T-helper 2 cell treated with Interferon-gamma antibody and Interleukin-4, amounts not matched to agents 5 μg/mL and 100 μg/mL, for 36 hours (primary cell): ENCODE results near the gene AGAP1.

Experiments used
- DNase-seq: peaks from one replicate; pipeline ENCODE4 v3.0.0; 2021; ENCODE audit warnings: low spot score
- H3K27ac Mint-ChIP-seq: one replicate; pipeline ENCODE4 v1.8.0; 2021; ENCODE audit warnings: mild to moderate bottlenecking, mixed read lengths
- H3K27me3 Mint-ChIP-seq: one replicate; pipeline ENCODE4 v1.8.0; 2021; ENCODE audit warnings: low read depth, mixed read lengths
- H3K36me3 Mint-ChIP-seq: one replicate; pipeline ENCODE4 v1.8.0; 2021; ENCODE audit warnings: low read depth, mixed read lengths
- H3K4me1 Mint-ChIP-seq: one replicate; pipeline ENCODE4 v1.8.0; 2021; ENCODE audit warnings: low read depth, mixed read lengths
- H3K4me3 Mint-ChIP-seq: one replicate; pipeline ENCODE4 v1.8.0; 2022; ENCODE audit warnings: mild to moderate bottlenecking, moderate library complexity, mixed read lengths
- H3K9me3 Mint-ChIP-seq: one replicate; pipeline ENCODE4 v1.8.0; 2021; ENCODE audit warnings: mixed read lengths

AGAP1 gene

GRCh38 chr2:235849489-235849888, 355.6 kb downstream of the AGAP1 start:
- Mint-ChIP-seq H3K36me3 (no peaks in the 10 kb centered on the region), H3K27ac (no peak overlapping the region), H3K4me3 (no peak overlapping the region), H3K4me1 (no peaks in the 10 kb centered on the region), H3K9me3 (no peaks in the 10 kb centered on the region), H3K27me3 (no peaks in the 10 kb centered on the region)
- DNase-seq = no peak

- no peak for DNase-seq
- Mint-ChIP-seq H3K36me3 (no peaks in the 10 kb centered on the region), H3K27ac (no peak overlapping the region), H3K27me3 (no peaks in the 10 kb centered on the region), H3K4me1 (no peaks in the 10 kb centered on the region), H3K4me3 (no peak overlapping the region), H3K9me3 (no peaks in the 10 kb centered on the region)
These were observed 356.4 kb downstream of the AGAP1 start for GRCh38 chr2:235850289-235850688.

- Mint-ChIP-seq H3K27ac (no peak overlapping the region), H3K36me3 (no peaks in the 10 kb centered on the region), H3K4me1 (no peaks in the 10 kb centered on the region), H3K9me3 (no peaks in the 10 kb centered on the region), H3K27me3 (no peaks in the 10 kb centered on the region), H3K4me3 (no peak overlapping the region)
- no peak for DNase-seq
These were observed 357.1 kb downstream of the AGAP1 start for GRCh38 chr2:235850771-235851551.

GRCh38 chr2:235851828-235852525, 358.1 kb downstream of the AGAP1 start:
- Mint-ChIP-seq H3K27ac (no peak overlapping the region), H3K36me3 (no peaks in the 10 kb centered on the region), H3K4me3 (no peak overlapping the region), H3K9me3 (no peaks in the 10 kb centered on the region), H3K27me3 (no peaks in the 10 kb centered on the region), H3K4me1 (no peaks in the 10 kb centered on the region)
- DNase-seq = no peak

- Mint-ChIP-seq H3K4me1 (no peaks in the 10 kb centered on the region), H3K9me3 (no peaks in the 10 kb centered on the region), H3K4me3 (no peak overlapping the region), H3K27ac (no peak overlapping the region), H3K27me3 (no peaks in the 10 kb centered on the region), H3K36me3 (no peaks in the 10 kb centered on the region)
- no peak for DNase-seq
These were observed 358.7 kb downstream of the AGAP1 start for GRCh38 chr2:235852526-235852920.

GRCh38 chr2:235854276-235854675, 360.4 kb downstream of the AGAP1 start:
- Mint-ChIP-seq H3K4me1 (no peaks in the 10 kb centered on the region), H3K4me3 (no peak overlapping the region), H3K27me3 (no peaks in the 10 kb centered on the region), H3K27ac (no peak overlapping the region), H3K36me3 (no peaks in the 10 kb centered on the region), H3K9me3 (no peaks in the 10 kb centered on the region)
- no peak for DNase-seq

GRCh38 chr2:235855011-235855410, 361.2 kb downstream of the AGAP1 start:
- no peak overlapping the region for H3K4me3 Mint-ChIP-seq

GRCh38 chr2:235856151-235856854, 362.5 kb downstream of the AGAP1 start:
- H3K4me3 Mint-ChIP-seq = no peak overlapping the region
- H3K27ac Mint-ChIP-seq = no peak overlapping the region
- H3K9me3 Mint-ChIP-seq = no peaks in the 10 kb centered on the region
- H3K36me3 Mint-ChIP-seq = no peaks in the 10 kb centered on the region
- no peaks in the 10 kb centered on the region for H3K4me1 Mint-ChIP-seq
- no peaks in the 10 kb centered on the region for H3K27me3 Mint-ChIP-seq
- DNase-seq = no peak

More at GRCh38 chr2:235855011-235855410, 361.2 kb downstream of the AGAP1 start:
- Mint-ChIP-seq H3K36me3 (no peaks in the 10 kb centered on the region), H3K4me1 (no peaks in the 10 kb centered on the region), H3K27me3 (no peaks in the 10 kb centered on the region), H3K9me3 (no peaks in the 10 kb centered on the region), H3K27ac (no peak overlapping the region)
- DNase-seq = no peak

GRCh38 chr2:235857598-235857997, 363.8 kb downstream of the AGAP1 start:
- H3K4me1 Mint-ChIP-seq = no peaks in the 10 kb centered on the region
- DNase-seq = no peak
- H3K4me3 Mint-ChIP-seq = no peak overlapping the region
- no peak overlapping the region for H3K27ac Mint-ChIP-seq
- no peaks in the 10 kb centered on the region for H3K9me3 Mint-ChIP-seq
- no peaks in the 10 kb centered on the region for H3K27me3 Mint-ChIP-seq
- H3K36me3 Mint-ChIP-seq = no peaks in the 10 kb centered on the region

- Mint-ChIP-seq H3K9me3 (no peaks in the 10 kb centered on the region), H3K27me3 (peaks cover 2% of the 10 kb centered on the region), H3K36me3 (no peaks in the 10 kb centered on the region), H3K4me1 (no peaks in the 10 kb centered on the region), H3K4me3 (no peak overlapping the region), H3K27ac (no peak overlapping the region)
- no peak for DNase-seq
These were observed 365.0 kb downstream of the AGAP1 start for GRCh38 chr2:235858881-235859280.

GRCh38 chr2:235859651-235860050, 365.8 kb downstream of the AGAP1 start:
- no peaks in the 10 kb centered on the region for H3K36me3 Mint-ChIP-seq
- no peaks in the 10 kb centered on the region for H3K9me3 Mint-ChIP-seq
- peaks cover 6% of the 10 kb centered on the region for H3K27me3 Mint-ChIP-seq
- DNase-seq = no peak
- no peak overlapping the region for H3K27ac Mint-ChIP-seq
- H3K4me3 Mint-ChIP-seq = no peak overlapping the region
- no peaks in the 10 kb centered on the region for H3K4me1 Mint-ChIP-seq

- H3K9me3 Mint-ChIP-seq = no peaks in the 10 kb centered on the region
- H3K27ac Mint-ChIP-seq = no peak overlapping the region
- DNase-seq = no peak
- no peaks in the 10 kb centered on the region for H3K4me1 Mint-ChIP-seq
- no peaks in the 10 kb centered on the region for H3K36me3 Mint-ChIP-seq
- H3K27me3 Mint-ChIP-seq = peaks cover 10% of the 10 kb centered on the region
- no peak overlapping the region for H3K4me3 Mint-ChIP-seq
These were observed 366.3 kb downstream of the AGAP1 start for GRCh38 chr2:235860111-235860510.

- Mint-ChIP-seq H3K27ac (no peak overlapping the region), H3K9me3 (no peaks in the 10 kb centered on the region), H3K36me3 (no peaks in the 10 kb centered on the region), H3K4me3 (no peak overlapping the region), H3K4me1 (no peaks in the 10 kb centered on the region), H3K27me3 (peaks cover 11% of the 10 kb centered on the region)
- no peak for DNase-seq
These were observed 367.0 kb downstream of the AGAP1 start for GRCh38 chr2:235860871-235861270.

- no peaks in the 10 kb centered on the region for H3K9me3 Mint-ChIP-seq
- H3K4me1 Mint-ChIP-seq = no peaks in the 10 kb centered on the region
- no peak for DNase-seq
- no peaks in the 10 kb centered on the region for H3K36me3 Mint-ChIP-seq
- no peak overlapping the region for H3K4me3 Mint-ChIP-seq
- H3K27ac Mint-ChIP-seq = no peak overlapping the region
- peaks cover 11% of the 10 kb centered on the region for H3K27me3 Mint-ChIP-seq
These were observed 367.5 kb downstream of the AGAP1 start for GRCh38 chr2:235861383-235861782.
